ENCODE data around the gene ZDHHC7.

DNA sequence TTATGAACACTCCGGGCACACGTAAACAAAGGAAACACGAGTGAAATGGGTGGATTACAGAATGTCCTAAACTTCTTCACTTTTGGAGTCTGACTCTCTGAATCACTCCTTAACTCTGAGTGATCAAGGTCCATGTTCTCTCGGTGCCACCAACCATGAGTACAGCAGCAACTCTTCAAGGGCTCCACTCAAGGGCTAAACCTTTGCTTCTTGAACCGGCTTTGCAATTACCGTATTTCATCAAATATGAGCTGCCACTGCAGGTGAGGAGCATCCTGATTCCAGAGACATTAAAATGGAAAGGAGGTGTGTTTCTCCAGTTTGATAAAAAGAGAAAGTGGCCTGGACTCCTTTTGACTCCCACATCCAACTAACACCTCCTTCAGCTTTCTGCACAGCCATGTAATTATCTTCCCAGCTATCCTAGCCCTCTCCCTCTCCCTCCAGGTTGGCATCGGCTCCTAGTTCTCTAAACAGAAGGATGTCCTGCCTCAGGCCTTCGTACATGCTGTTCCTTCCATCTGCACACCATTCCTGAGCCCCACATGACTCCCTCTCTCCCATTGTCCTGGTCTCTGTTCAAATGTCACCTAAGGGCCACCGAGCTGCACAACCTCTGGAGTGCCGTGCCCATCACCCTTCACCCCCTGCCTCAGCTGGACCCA is 61.4 kb downstream of the ZDHHC7 start:
- TF ChIP-seq, protein P1, sequence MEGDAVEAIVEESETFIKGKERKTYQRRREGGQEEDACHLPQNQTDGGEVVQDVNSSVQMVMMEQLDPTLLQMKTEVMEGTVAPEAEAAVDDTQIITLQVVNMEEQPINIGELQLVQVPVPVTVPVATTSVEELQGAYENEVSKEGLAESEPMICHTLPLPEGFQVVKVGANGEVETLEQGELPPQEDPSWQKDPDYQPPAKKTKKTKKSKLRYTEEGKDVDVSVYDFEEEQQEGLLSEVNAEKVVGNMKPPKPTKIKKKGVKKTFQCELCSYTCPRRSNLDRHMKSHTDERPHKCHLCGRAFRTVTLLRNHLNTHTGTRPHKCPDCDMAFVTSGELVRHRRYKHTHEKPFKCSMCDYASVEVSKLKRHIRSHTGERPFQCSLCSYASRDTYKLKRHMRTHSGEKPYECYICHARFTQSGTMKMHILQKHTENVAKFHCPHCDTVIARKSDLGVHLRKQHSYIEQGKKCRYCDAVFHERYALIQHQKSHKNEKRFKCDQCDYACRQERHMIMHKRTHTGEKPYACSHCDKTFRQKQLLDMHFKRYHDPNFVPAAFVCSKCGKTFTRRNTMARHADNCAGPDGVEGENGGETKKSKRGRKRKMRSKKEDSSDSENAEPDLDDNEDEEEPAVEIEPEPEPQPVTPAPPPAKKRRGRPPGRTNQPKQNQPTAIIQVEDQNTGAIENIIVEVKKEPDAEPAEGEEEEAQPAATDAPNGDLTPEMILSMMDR (IDR thresholded peaks at IDR 0.05) = no peak
- TF ChIP-seq POLR2A (IDR thresholded peaks at IDR 0.05) = no peak

Measured in suprapubic skin (tissue), 3 donors.